Muscle layer of duodenum (tissue), 2 donors: ENCODE measurements around the gene SNX10.
A peak's percentile ranks its signal among the peaks of the same experiment; 100 is the strongest.
"Not testable (repeated sequence)": the region's sequence is repeated elsewhere in the genome, so short reads cannot be mapped to it uniquely, and the experiment has no call there.

Experiments used
- H3K27ac ChIP-seq: one replicate; pipeline ENCODE4 v1.7.0; 2013; ENCODE audit warnings: mild to moderate bottlenecking, low read length
- H3K27me3 ChIP-seq: one replicate; pipeline ENCODE4 v1.7.0; 2013; ENCODE audit warnings: low read depth, mild to moderate bottlenecking, control low read depth, low read length
- H3K36me3 ChIP-seq, 2 donors: one replicate each; pipeline ENCODE4 v1.7.0; 2013; ENCODE audit warnings: low read length in 2 of 2, control low read depth in 1 of 2, mild to moderate bottlenecking in 1 of 2; ENCODE audit not compliant: insufficient read depth in 2 of 2, control insufficient read depth in 1 of 2
- H3K4me1 ChIP-seq, 2 donors: one replicate each; pipeline ENCODE4 v1.7.0; 2013; ENCODE audit warnings: low read length in 2 of 2, mild to moderate bottlenecking in 2 of 2, control low read depth in 1 of 2, moderate library complexity in 1 of 2; ENCODE audit not compliant: insufficient read depth in 2 of 2, control insufficient read depth in 1 of 2
- H3K4me3 ChIP-seq, 2 donors: one replicate each; pipeline ENCODE4 v1.7.0; 2013; ENCODE audit warnings: low read length in 2 of 2, low read depth in 1 of 2, mild to moderate bottlenecking in 1 of 2
- H3K9me3 ChIP-seq, 2 donors: one replicate each; pipeline ENCODE4 v1.7.0; 2013; ENCODE audit warnings: low read length in 2 of 2, control low read depth in 1 of 2, mild to moderate bottlenecking in 1 of 2; ENCODE audit not compliant: control insufficient read depth in 1 of 2
- donor health status: healthy.

SNX10 gene

GRCh38 chr7:26280723-26281122, 10.9 kb upstream of the SNX10 start:
- Histone ChIP-seq H3K4me1 (no peaks in the 10 kb centered on the region), H3K27me3 (no peaks in the 10 kb centered on the region), H3K36me3 (no peaks in the 10 kb centered on the region), H3K27ac (no peak overlapping the region), H3K9me3 (no peaks in the 10 kb centered on the region), H3K4me3 (no peak overlapping the region)

GRCh38 chr7:26284477-26284876, 7.2 kb upstream of the SNX10 start:
- Histone ChIP-seq H3K4me1 (no peaks in the 10 kb centered on the region), H3K4me3 (no peak overlapping the region), H3K9me3 (no peaks in the 10 kb centered on the region), H3K36me3 (no peaks in the 10 kb centered on the region), H3K27ac (no peak overlapping the region), H3K27me3 (no peaks in the 10 kb centered on the region)

GRCh38 chr7:26284995-26285632, 6.5 kb upstream of the SNX10 start:
- no peaks in the 10 kb centered on the region for H3K9me3 ChIP-seq
- no peaks in the 10 kb centered on the region for H3K36me3 ChIP-seq
- no peaks in the 10 kb centered on the region for H3K4me1 ChIP-seq
- H3K27me3 ChIP-seq = no peaks in the 10 kb centered on the region
- no peak overlapping the region for H3K27ac ChIP-seq
- no peak overlapping the region for H3K4me3 ChIP-seq

GRCh38 chr7:26286157-26286556, 5.5 kb upstream of the SNX10 start:
- Histone ChIP-seq H3K27ac (no peak overlapping the region), H3K4me1 (no peaks in the 10 kb centered on the region), H3K36me3 (no peaks in the 10 kb centered on the region), H3K27me3 (no peaks in the 10 kb centered on the region), H3K4me3 (no peak overlapping the region), H3K9me3 (no peaks in the 10 kb centered on the region)

- not testable (repeated sequence) for H3K4me3 ChIP-seq, H3K4me1 ChIP-seq, H3K36me3 ChIP-seq, H3K27me3 ChIP-seq, H3K9me3 ChIP-seq, H3K27ac ChIP-seq
Measured at GRCh38 chr7:26288126-26288525, 3.5 kb upstream of the SNX10 start.

- peak overlapping the region; percentile 37 to 68 for H3K4me3 ChIP-seq
- H3K27ac ChIP-seq = no peak overlapping the region
- H3K36me3 ChIP-seq = no peaks in the 10 kb centered on the region
- no peaks in the 10 kb centered on the region for H3K27me3 ChIP-seq
- peaks cover 0 to 6% of the 10 kb centered on the region in 2 donors for H3K4me1 ChIP-seq
- no peaks in the 10 kb centered on the region for H3K9me3 ChIP-seq
Measured at GRCh38 chr7:26291251-26291650, 411 bp upstream of the SNX10 start.

- H3K27me3 ChIP-seq = no peaks in the 10 kb centered on the region
- no peaks in the 10 kb centered on the region for H3K36me3 ChIP-seq
- H3K9me3 ChIP-seq = no peaks in the 10 kb centered on the region
- no peak overlapping the region for H3K27ac ChIP-seq
- H3K4me3 ChIP-seq = peak overlapping the region; percentile 45 to 68
- H3K4me1 ChIP-seq = peaks cover 0 to 6% of the 10 kb centered on the region in 2 donors
Measured at GRCh38 chr7:26292768-26293560, 1.3 kb downstream of the SNX10 start.

DNA sequence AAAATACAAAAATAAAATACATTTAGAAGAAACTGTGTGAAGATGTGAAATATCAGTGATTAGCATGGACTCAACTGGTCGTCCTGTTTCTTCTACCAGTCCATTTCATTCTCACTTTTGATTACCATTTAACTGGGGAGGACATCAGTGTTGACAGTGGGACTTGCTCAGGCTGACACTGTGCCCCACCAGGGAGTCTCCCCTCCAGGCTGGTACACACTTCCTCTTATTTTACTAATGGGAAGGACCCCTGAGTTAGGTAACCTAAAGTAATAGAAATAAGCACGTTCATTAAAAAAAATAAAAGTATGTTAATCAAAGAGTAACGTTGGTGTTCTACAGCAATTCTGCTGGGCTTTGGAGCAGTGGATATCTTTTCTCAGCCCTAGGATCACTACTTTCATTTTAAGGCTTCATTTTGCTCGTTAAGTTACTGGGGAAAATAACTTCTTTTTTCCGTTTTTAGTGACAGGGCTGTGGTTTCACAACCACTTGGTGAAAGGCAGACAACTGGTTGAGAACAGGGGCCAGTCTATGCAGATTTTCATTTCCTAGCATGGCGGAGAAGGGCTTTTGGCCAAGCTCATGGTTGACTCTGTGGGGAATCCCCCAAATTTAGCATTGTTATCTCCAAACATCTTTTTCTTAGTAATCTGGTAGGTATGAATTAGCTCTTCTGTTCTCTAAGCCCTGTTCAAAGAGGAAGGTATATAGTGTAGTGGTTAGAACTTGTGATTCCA, 2.1 kb downstream of the SNX10 start:
- Histone ChIP-seq H3K36me3 (no peaks in the 10 kb centered on the region), H3K4me3 (peak overlapping the region in 1 of 2 donors; percentile 27), H3K27ac (peak overlapping the region; percentile 46), H3K27me3 (no peaks in the 10 kb centered on the region), H3K9me3 (no peaks in the 10 kb centered on the region), H3K4me1 (peaks cover 0 to 6% of the 10 kb centered on the region in 2 donors)

DNA sequence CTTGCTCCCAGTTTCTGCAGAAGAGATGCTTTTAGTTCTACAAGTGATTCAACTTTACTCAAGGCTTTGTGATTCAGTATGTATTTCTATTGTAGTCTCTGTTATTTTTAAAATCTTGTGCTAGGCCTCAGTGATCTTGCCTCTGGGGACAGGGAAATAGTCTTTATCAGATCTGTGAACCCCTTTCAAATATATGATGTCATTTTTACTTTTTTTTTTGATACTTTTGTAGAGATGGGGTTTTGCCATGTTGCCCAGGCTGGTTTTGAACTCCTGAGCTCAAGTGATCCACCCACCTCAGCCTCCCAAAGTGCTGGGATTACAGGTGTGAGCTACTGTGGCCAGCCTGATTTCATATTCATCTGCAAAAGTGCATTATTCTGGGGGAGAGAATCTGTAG, 3.4 kb downstream of the SNX10 start:
- no peak overlapping the region for H3K27ac ChIP-seq
- no peaks in the 10 kb centered on the region for H3K9me3 ChIP-seq
- peaks cover 0 to 6% of the 10 kb centered on the region in 2 donors for H3K4me1 ChIP-seq
- H3K4me3 ChIP-seq = no peak overlapping the region
- H3K27me3 ChIP-seq = no peaks in the 10 kb centered on the region
- H3K36me3 ChIP-seq = no peaks in the 10 kb centered on the region

- no peak overlapping the region for H3K27ac ChIP-seq
- no peaks in the 10 kb centered on the region for H3K36me3 ChIP-seq
- H3K4me3 ChIP-seq = no peak overlapping the region
- H3K9me3 ChIP-seq = no peaks in the 10 kb centered on the region
- no peaks in the 10 kb centered on the region for H3K27me3 ChIP-seq
- H3K4me1 ChIP-seq = peaks cover 0 to 6% of the 10 kb centered on the region in 2 donors
Measured at GRCh38 chr7:26295586-26295985, 3.9 kb downstream of the SNX10 start.

DNA sequence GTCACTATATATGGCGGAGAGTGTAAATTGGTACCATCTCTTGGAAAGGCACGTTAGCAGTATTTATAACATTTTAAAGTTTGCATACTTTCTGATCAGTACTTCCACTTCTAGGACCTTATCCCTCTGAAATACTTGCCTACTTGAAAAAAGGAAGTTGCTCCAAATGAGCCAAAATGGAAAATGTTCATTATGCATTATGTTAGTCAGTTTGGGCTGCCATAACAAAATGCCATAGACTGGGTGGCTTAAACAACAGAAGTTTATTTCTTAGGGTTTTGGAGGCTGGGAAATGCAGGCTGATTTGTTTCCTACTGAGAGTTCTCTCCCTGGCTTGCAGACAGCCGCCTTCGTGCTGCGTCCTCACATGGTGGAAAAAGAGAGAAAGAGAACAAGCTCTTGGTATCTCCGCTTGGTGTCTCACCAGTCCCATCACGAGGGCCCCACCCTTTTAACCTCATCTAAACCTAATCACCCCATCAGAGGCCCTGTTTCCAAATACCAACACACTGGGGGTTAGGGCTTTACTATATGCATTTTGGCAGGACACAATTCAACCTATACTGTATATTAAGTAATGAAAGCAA, 6.9 kb downstream of the SNX10 start:
- no peaks in the 10 kb centered on the region for H3K27me3 ChIP-seq
- no peak overlapping the region for H3K4me3 ChIP-seq
- no peaks in the 10 kb centered on the region for H3K36me3 ChIP-seq
- no peaks in the 10 kb centered on the region for H3K9me3 ChIP-seq
- H3K4me1 ChIP-seq = no peaks in the 10 kb centered on the region
- H3K27ac ChIP-seq = no peak overlapping the region
